Fibroblast of the aortic adventitia (primary cell): Measurements from ENCODE around the gene QARS1. TPM values are rescaled to one million over a fixed set of nuclear protein-coding genes. Genes with fewer than 3 reads are reported as not detected.

Source experiments
- DNase-seq: peaks from one replicate; pipeline ENCODE4 v3.0.0-alpha.2; 2010; ENCODE audit warnings: low read depth
- H3K4me3 ChIP-seq: 2 replicates; pipeline ENCODE4 v1.5.1; 2011; ENCODE audit warnings: low read depth, mild to moderate bottlenecking, control low read depth, low read length, moderate library complexity
- CTCF ChIP-seq: IDR thresholded peaks from 2 replicates; pipeline ENCODE4 v1.5.1; 2011; ENCODE audit warnings: mild to moderate bottlenecking, low read length, control low read depth, inconsistent platforms; ENCODE audit not compliant: insufficient read depth
- total RNA-seq: library from RNA; depleted of rRNA; stranded (reverse); fragments of >200 nt; gene quantifications from 2 replicates; pipeline ENCODE4 v1.2.3, GENCODE V29; 2012; ENCODE audit warnings: low replicate concordance

QARS1 gene
- total RNA-seq, 1 donor, result 306 TPM

GRCh38 chr3:49124991-49125670 is 20.6 kb upstream of the QARS1 start:
- no peak for TF ChIP-seq CTCF
- DNase-seq, result no peak

GRCh38 chr3:49124203-49124602 is 19.6 kb upstream of the QARS1 start:
- no peak for TF ChIP-seq CTCF
- no peak for DNase-seq
- no peak overlapping the region for H3K4me3 ChIP-seq

More at GRCh38 chr3:49124991-49125670, 20.6 kb upstream of the QARS1 start:
- no peak overlapping the region for H3K4me3 ChIP-seq

- no peak for TF ChIP-seq CTCF
- no peak for DNase-seq
- H3K4me3 ChIP-seq, result no peak overlapping the region
These were observed 19.1 kb upstream of the QARS1 start for GRCh38 chr3:49123687-49124086.

- TF ChIP-seq CTCF, result no peak
- DNase-seq, result no peak
These were observed 18.5 kb upstream of the QARS1 start for GRCh38 chr3:49122886-49123545.

GRCh38 chr3:49122451-49122850 is 17.9 kb upstream of the QARS1 start:
- no peak overlapping the region for H3K4me3 ChIP-seq
- no peak for DNase-seq
- TF ChIP-seq CTCF, result no peak

More at GRCh38 chr3:49122886-49123545, 18.5 kb upstream of the QARS1 start:
- H3K4me3 ChIP-seq, result no peak overlapping the region

- TF ChIP-seq CTCF, result no peak
- no peak for DNase-seq
- H3K4me3 ChIP-seq, result no peak overlapping the region
These were observed 17.5 kb upstream of the QARS1 start for GRCh38 chr3:49122022-49122421.
